ENCODE measurements around the gene PCDH1. TPM values are rescaled to one million over a fixed set of nuclear protein-coding genes. Genes with fewer than 3 reads are reported as not detected.

Gene PCDH1
- total RNA-seq, 1 experiment from 2014 or later: 9.9 TPM

DNA sequence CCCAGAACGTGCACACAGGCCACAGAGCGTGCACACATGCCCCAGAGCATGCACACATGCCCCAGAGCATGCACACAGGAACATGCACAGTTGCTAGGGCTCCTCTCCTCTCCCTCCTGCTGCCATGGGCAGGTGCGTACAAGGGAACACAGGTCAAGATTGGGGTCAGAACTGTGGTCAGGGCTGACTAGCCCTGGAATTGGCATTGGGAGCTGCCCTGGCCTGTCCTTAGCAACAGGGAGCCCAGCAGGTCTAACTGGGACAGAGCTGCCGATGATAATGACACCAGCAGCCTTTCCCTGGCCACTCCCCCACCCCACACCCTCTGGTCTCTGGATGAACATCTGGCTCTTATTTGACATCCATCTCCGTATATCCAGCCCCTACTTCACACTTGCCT, 8.0 kb downstream of the PCDH1 start:
- Mint-ChIP-seq H3K9me3 (ENCODE audit: unreplicated experiment) (no peaks in the 10 kb centered on the region), H3K27me3 (ENCODE audit: insufficient read depth, unreplicated experiment) (no peaks in the 10 kb centered on the region), H3K36me3 (ENCODE audit: insufficient read depth, unreplicated experiment) (no peaks in the 10 kb centered on the region), H3K27ac (ENCODE audit: low read depth, unreplicated experiment) (no peak overlapping the region), H3K4me3 (ENCODE audit: unreplicated experiment) (no peak overlapping the region), H3K4me1 (ENCODE audit: insufficient read depth, unreplicated experiment) (peaks cover 8% of the 10 kb centered on the region)
- DNase-seq (ENCODE audit: unreplicated experiment): no peak
- ChIA-PET CTCF (interaction anchor here (1.0 to 2.5 kb wide), 3 partner anchors 9 to 179 kb away, joined by 3 to 15 read pairs (median 3); partner anchors contain the start of gene PCDH1), POLR2A (interaction anchor here (0.6 to 1.2 kb wide), 3 partner anchors 99 to 156 kb away, joined by 3 read pairs; no protein-coding TSS in a partner anchor)
- TF ChIP-seq, protein P1, sequence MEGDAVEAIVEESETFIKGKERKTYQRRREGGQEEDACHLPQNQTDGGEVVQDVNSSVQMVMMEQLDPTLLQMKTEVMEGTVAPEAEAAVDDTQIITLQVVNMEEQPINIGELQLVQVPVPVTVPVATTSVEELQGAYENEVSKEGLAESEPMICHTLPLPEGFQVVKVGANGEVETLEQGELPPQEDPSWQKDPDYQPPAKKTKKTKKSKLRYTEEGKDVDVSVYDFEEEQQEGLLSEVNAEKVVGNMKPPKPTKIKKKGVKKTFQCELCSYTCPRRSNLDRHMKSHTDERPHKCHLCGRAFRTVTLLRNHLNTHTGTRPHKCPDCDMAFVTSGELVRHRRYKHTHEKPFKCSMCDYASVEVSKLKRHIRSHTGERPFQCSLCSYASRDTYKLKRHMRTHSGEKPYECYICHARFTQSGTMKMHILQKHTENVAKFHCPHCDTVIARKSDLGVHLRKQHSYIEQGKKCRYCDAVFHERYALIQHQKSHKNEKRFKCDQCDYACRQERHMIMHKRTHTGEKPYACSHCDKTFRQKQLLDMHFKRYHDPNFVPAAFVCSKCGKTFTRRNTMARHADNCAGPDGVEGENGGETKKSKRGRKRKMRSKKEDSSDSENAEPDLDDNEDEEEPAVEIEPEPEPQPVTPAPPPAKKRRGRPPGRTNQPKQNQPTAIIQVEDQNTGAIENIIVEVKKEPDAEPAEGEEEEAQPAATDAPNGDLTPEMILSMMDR (IDR thresholded peaks at IDR 0.05; ENCODE audit: unreplicated experiment): no peak
- BruUV-seq (replicated peaks): no TSS peak
- intact Hi-C loops (cut with micrococcal nuclease): no loop called here

DNA sequence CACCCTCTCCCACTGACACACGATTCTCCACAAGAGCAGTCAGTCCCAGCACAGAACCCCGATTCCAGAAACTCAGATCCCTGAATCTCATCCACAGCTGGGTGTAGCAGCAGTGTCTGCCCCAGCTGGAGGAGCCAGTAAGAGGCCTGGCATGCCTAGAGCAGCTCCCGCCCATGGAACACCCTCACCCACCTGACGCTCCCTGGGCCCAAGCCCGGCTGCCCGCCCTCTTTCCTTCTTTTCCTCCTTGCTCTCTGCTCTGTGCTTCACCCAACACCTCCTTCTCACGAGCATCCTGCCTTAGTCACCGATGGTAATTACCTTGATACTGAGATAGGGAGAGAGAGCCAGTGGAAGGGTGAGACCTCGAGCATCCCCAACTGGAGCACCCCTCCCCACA, 8.7 kb downstream of the PCDH1 start:
- Mint-ChIP-seq H3K4me3 (ENCODE audit: unreplicated experiment) (no peak overlapping the region), H3K4me1 (ENCODE audit: insufficient read depth, unreplicated experiment) (peaks cover 8% of the 10 kb centered on the region), H3K27ac (ENCODE audit: low read depth, unreplicated experiment) (no peak overlapping the region), H3K27me3 (ENCODE audit: insufficient read depth, unreplicated experiment) (no peaks in the 10 kb centered on the region), H3K36me3 (ENCODE audit: insufficient read depth, unreplicated experiment) (no peaks in the 10 kb centered on the region), H3K9me3 (ENCODE audit: unreplicated experiment) (no peaks in the 10 kb centered on the region)
- intact Hi-C loops (cut with micrococcal nuclease): no loop called here
- TF ChIP-seq, protein P1 (IDR thresholded peaks at IDR 0.05; ENCODE audit: unreplicated experiment): no peak
- DNase-seq (ENCODE audit: unreplicated experiment): no peak
- BruUV-seq (replicated peaks): no TSS peak
- ChIA-PET POLR2A (interaction anchor here (1.1 kb wide), 1 partner anchor 156 kb away, joined by 3 read pairs; no protein-coding TSS in a partner anchor), CTCF (interaction anchor here (1.1 to 2.5 kb wide), 4 partner anchors 10 to 167 kb away, joined by 3 to 15 read pairs (median 7); partner anchors contain the start of gene PCDH1)

DNA sequence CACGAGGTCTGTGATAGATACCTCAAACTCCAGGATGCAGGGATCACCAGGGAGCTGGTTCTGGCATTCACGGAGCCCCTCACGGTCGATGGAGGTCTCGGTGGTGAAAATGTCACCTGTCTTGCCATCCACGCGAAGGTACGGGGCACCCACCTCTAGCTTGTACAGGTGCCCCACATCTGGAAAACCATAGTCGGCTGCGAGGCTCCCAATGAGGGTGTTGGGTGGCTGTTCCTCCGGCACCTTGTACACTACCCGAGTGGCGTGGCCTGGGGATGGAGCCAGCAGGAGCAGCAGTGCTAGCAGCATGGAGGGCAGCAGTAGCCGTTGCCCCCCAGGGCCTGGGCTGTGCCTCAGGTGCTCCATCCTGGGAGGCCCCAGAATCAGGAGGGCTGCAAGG, 9.2 kb downstream of the PCDH1 start:
- POLR2A ChIA-PET: no interaction called here
- CTCF ChIA-PET: interaction anchor here (0.7 to 2.5 kb wide), 5 partner anchors 10 to 240 kb away, joined by 3 to 15 read pairs (median 5); partner anchors contain the start of gene PCDH1
- Mint-ChIP-seq H3K27ac (ENCODE audit: low read depth, unreplicated experiment) (no peak overlapping the region), H3K36me3 (ENCODE audit: insufficient read depth, unreplicated experiment) (no peaks in the 10 kb centered on the region), H3K27me3 (ENCODE audit: insufficient read depth, unreplicated experiment) (no peaks in the 10 kb centered on the region), H3K4me1 (ENCODE audit: insufficient read depth, unreplicated experiment) (peaks cover 8% of the 10 kb centered on the region), H3K4me3 (ENCODE audit: unreplicated experiment) (no peak overlapping the region), H3K9me3 (ENCODE audit: unreplicated experiment) (no peaks in the 10 kb centered on the region)
- intact Hi-C loops (cut with micrococcal nuclease): no loop called here
- TF ChIP-seq, protein P1 (IDR thresholded peaks at IDR 0.05; ENCODE audit: unreplicated experiment): no peak
- DNase-seq (ENCODE audit: unreplicated experiment): no peak
- BruUV-seq (replicated peaks): no TSS peak

DNA sequence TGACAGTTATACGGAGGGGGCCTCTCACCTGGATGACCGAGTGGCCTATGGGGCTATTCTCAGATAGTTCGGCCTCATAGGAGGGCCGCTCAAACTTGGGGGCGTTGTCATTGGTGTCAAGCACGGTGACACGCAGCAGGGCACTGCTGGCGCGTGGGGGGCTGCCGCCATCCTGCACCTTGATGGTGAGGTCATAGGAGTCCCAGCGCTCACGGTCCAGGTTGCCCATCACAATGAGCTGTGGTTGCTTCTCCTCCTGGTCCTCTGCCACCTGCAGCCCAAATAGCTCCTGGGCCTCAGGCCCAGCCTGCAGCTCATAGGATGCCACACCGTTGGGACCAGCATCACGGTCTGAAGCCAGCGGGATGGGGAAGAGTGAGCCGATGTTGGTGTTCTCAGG, 9.7 kb downstream of the PCDH1 start:
- TF ChIP-seq, protein P1 (IDR thresholded peaks at IDR 0.05; ENCODE audit: unreplicated experiment): no peak
- no TSS peak for BruUV-seq (replicated peaks)
- Mint-ChIP-seq H3K9me3 (ENCODE audit: unreplicated experiment) (no peaks in the 10 kb centered on the region), H3K27ac (ENCODE audit: low read depth, unreplicated experiment) (no peak overlapping the region), H3K4me3 (ENCODE audit: unreplicated experiment) (no peak overlapping the region), H3K27me3 (ENCODE audit: insufficient read depth, unreplicated experiment) (no peaks in the 10 kb centered on the region), H3K4me1 (ENCODE audit: insufficient read depth, unreplicated experiment) (peaks cover 8% of the 10 kb centered on the region), H3K36me3 (ENCODE audit: insufficient read depth, unreplicated experiment) (no peaks in the 10 kb centered on the region)
- POLR2A ChIA-PET: interaction anchor here (2.1 kb wide), 1 partner anchor 19 kb away, joined by 7 read pairs; no protein-coding TSS in a partner anchor
- DNase-seq (ENCODE audit: unreplicated experiment): no peak
- CTCF ChIA-PET: interaction anchor here (0.7 to 2.5 kb wide), 6 partner anchors 9 to 240 kb away, joined by 3 to 15 read pairs (median 5); partner anchors contain the start of gene PCDH1
- intact Hi-C loops (cut with micrococcal nuclease): no loop called here

Data from MCF 10A (cell line).